ENCODE results near the gene CHPF.

DNA sequence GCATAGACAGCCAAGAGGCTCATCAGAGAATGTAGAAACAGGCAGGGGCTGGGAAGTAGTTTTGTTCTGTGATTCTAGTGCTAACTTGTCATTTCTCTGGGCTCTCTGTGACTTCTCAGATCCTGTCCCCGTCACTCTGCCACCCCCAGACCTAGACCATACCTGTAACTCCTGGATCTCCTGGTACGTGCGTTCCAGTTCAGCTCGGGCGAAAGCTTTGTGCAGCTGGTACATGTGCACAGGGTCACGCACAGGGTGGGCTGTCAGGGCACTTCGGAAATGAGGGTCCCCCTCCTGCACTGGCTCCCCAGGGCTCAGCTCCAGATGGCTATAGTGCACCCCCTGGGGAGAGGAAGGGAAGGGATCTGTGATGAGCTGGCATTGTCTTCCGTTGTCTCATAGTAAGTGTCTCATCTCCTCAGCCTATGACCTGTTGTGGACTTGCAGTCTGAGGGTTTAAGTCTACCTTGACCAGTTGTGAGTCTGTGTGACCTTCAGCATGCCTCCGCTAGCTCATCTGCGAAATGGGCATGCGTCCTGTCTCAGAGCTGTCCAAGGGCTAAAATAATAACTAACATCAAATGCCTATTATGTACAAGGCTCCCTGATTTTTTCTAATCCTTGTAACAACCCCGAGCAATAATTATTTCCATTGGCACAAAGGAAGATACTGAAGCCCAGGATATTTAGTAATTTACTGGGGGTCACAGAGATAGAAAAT is 2.7 kb downstream of the CHPF start:
- TF ChIP-seq SP1 (IDR thresholded peaks at IDR 0.05) (no peak), FOXA1 (IDR thresholded peaks at IDR 0.05) (no peak), BHLHE40 (IDR thresholded peaks at IDR 0.05; ENCODE audit: borderline replicate concordance) (no peak), FOXM1 (IDR thresholded peaks at IDR 0.05; ENCODE audit: borderline replicate concordance) (no peak), HDGF (IDR thresholded peaks at IDR 0.05; ENCODE audit: borderline replicate concordance) (no peak)
